Measurements from ENCODE around the gene AVPR2.

The AVPR2 gene

DNA sequence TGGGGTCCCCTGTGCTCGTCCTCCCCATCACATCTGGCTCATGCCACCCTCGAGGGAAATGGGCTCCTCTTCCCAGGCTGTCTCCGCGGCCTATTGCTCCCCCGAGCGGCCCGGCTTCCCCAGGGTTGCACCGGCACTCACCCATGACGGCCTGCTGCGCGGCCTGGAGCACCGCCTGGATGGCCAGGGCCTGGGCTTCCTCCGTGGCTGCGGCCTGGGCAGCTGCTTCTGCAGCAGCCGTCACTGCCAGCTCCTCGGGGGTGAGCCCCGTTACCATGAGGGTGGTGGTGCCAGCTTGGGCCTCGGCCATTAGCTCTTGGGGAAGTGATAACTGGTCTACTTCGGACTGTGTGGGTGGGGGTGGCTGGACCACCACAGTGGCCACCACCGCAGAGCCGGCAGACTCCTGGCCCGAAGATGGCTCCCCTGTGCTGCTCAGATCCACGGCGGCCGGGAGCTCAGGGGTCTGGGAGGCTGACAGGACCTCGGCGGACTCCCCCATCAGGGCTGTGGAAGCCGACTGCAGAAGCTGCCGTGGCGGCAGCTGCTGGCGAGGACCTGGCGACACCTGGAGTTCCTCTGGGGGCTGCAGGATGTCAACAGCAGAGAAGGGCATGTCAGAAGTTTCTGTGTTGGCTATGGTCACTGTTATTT, 48.0 kb downstream of the AVPR2 start:
- no peak for DNase-seq (ENCODE audit: low spot score)

DNA sequence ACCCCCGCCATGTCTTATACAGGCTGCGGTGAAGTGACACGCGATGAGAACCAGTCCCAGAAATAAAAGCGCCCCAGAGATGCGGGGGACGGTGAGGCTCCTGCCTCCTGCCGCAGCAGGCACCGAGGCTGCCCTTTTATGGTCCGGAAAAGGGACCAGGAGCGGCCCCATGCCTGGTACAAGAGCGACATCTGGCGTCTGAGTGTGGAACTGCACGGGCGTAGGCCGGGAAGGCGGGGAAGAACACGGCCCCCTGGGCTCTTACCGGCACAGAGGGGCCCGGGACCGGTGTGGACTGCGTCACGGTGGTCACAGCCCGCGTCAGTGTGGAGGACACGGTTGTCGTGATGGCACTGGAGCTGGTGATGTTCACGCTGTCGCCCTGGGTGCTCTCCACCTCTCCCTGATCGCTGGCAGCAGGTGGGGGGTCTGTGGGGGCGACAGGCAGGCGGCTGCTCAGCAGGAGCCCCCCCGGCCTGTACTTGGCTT, 48.9 kb downstream of the AVPR2 start:
- DNase-seq (ENCODE audit: low spot score), result peak; percentile 75

GRCh38 chrX:153953892-153954557, 49.6 kb downstream of the AVPR2 start:
- no peak for DNase-seq (ENCODE audit: low spot score)

GRCh38 chrX:153954558-153955227, 50.2 kb downstream of the AVPR2 start:
- DNase-seq (ENCODE audit: low spot score), result no peak

DNA sequence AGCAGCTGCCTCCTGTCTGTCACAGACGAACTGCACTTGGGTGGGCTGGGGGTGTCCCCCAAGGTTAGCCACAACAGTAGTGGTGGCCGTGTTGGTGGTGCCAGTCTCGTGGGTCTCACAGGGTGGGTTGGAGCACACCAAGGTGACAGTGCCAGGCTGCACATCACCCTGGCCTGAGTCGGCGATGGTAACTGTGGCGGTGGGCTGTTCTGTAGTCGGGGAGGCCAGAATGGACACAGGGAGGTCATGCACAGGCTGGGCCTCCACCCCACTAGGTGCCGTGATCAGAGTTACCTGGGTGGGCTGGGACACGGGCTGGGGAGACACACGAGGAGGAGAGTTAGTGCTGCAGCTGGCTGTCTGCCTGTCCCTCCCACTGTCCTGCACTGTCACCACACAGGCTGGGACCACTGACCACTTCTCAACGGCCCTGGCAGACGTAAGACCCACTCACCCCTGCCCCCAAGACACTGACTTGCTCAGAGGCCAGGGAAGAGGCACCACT, 50.8 kb downstream of the AVPR2 start:
- DNase-seq (ENCODE audit: low spot score), result no peak

DNA sequence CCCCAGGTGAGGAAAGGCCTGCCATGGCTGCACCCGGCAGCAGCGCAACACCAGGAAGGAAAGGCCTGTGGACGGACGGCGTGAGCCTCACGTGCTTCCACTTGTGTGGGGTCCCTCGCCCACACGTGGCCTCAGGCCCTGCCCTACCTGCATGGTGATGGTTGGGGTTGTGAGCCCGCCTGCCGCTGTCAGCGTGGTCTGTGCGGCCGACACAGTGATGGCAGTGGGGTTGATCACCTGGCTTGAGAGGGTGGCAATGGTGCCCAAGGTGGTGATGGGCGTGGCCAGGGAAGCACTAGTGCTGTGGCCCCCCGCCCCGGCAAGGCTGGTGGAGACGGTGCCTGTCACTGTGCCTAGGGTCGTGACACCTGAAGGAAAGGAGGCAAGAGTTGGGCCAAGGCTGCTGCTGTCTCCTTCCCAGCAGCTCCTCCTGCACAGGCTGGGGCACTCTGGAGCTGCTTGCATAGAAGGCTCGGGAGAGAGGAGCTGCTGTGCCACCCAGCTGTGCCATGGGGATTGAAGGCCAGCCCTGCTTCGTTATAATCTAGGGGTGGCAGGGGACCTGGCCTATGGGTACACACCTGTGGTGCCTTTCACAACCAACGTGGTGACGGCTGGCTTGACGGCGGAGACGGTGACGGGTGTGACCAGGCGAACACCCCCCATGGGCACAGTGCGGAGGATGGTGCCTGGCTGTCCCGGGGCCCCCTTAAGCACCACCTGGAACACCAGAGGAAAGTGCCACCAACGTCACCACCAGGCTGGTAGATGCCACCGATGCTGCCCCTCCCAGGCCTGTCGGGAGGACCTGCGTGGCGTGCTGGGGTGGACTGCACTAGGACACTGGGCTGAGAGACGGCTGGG, 51.8 kb downstream of the AVPR2 start:
- DNase-seq (ENCODE audit: low spot score), result no peak
